ENCODE results near the gene SPATA6L. TPM values are rescaled to one million over a fixed set of nuclear protein-coding genes. Genes with fewer than 3 reads are reported as not detected.

The SPATA6L gene
- total RNA-seq, 3 donors from 2014 or later (not counting 1 experiment from before 2014, with no cell fraction given): 2.0 to 4.7 (median 4.3) TPM

DNA sequence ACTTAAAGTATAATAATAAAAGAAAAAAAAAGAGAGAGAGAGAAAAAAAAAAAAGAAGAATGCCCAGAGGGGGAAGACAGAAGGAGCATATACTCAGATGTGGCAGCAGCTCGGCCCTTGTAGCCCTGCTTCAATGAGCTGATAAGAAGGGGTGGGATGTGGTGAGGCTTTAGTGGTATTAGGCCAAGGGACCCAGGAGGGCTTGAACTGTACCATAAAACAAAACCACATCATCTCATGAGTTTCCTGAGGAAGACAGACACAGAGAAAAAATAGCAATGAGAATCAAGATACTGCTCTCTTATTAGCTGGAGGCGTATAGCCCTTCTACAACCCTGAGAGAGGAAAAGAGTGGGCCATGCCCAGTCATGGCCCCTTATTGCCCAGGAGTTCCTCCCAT is 103.2 kb downstream of the SPATA6L start:
- Histone ChIP-seq H3K4me3 (ENCODE audit: low read length) (no peak overlapping the region), H3K36me3 (ENCODE audit: control insufficient read depth, insufficient read depth, low read length) (no peaks in the 10 kb centered on the region), H3K27me3 (ENCODE audit: control insufficient read depth, insufficient read depth, low read length) (no peaks in the 10 kb centered on the region), H3K27ac (ENCODE audit: low read length) (no peak overlapping the region), H3K4me1 (ENCODE audit: control insufficient read depth, insufficient read depth, low read length) (peaks cover 6% of the 10 kb centered on the region), H3K9me3 (ENCODE audit: control insufficient read depth, insufficient read depth, low read length) (no peaks in the 10 kb centered on the region)
- peak in 1 of 2 donors; percentile 19 for DNase-seq
- ATAC-seq: peak in 2 of 3 donors; percentile 24 to 55
- Mint-ChIP-seq H3K4me3 (no peak overlapping the region), H3K9me3 (no peaks in the 10 kb centered on the region), H3K4me1 (peaks cover 8 to 11% of the 10 kb centered on the region in 2 donors), H3K27ac (no peak overlapping the region), H3K27me3 (ENCODE audit: low read depth in 2 of 2) (peaks cover 4 to 12% of the 10 kb centered on the region in 2 donors), H3K36me3 (no peaks in the 10 kb centered on the region)
- intact Hi-C loops (cut with micrococcal nuclease): no loop called here
- WGBS (ENCODE audit: insufficient coverage): 12% methylated on average over 2 of the region's 2 CpGs
- TF ChIP-seq, protein P1, sequence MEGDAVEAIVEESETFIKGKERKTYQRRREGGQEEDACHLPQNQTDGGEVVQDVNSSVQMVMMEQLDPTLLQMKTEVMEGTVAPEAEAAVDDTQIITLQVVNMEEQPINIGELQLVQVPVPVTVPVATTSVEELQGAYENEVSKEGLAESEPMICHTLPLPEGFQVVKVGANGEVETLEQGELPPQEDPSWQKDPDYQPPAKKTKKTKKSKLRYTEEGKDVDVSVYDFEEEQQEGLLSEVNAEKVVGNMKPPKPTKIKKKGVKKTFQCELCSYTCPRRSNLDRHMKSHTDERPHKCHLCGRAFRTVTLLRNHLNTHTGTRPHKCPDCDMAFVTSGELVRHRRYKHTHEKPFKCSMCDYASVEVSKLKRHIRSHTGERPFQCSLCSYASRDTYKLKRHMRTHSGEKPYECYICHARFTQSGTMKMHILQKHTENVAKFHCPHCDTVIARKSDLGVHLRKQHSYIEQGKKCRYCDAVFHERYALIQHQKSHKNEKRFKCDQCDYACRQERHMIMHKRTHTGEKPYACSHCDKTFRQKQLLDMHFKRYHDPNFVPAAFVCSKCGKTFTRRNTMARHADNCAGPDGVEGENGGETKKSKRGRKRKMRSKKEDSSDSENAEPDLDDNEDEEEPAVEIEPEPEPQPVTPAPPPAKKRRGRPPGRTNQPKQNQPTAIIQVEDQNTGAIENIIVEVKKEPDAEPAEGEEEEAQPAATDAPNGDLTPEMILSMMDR (IDR thresholded peaks at IDR 0.05): no peak

DNA sequence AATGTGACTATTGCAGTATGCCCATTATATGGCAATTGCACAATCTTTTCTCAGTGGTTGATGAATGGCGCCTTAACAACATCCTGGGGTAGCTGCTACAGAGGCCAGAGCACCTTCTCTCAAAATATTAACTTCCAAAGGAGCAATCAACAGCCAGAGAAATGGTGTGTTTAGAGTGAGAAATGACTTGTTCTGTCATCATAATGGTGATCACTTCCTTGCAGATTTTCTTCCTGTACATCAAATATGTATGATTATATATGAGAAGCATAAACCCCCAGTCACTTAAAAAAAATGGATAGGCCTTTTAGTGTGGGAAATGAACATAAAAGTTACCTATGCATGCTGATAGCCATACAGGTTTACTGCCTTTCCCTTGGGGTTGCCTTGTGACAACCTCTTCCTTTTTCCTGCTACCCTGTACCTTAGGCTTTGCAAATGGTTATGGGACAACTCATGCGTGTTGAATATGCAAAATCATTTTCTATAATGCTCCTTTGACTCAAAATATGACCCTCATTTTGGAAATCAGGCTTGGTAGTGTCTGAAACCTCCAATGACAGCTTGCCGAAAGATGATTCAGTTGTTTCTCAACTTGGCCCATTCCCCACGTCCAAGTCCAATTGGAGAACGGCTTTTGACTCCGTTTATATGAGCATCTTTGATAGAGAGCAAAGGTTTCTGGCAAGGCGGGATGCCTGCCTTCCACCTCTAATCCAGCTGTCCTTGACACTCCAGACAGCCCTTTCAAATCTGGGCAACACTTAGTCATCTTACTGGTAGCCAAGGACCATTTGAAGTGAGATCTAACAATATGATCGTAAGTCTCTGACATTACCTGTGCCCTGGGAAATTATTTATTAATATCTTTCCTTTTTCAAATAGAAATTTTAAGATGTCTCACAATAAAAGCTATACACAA is 106.8 kb downstream of the SPATA6L start:
- Mint-ChIP-seq H3K4me3 (no peak overlapping the region), H3K27me3 (ENCODE audit: low read depth in 2 of 2) (peaks cover 5 to 15% of the 10 kb centered on the region in 2 donors), H3K36me3 (no peaks in the 10 kb centered on the region), H3K4me1 (peaks cover 8 to 11% of the 10 kb centered on the region in 2 donors), H3K9me3 (no peaks in the 10 kb centered on the region), H3K27ac (no peak overlapping the region)
- ATAC-seq (no peak), DNase-seq (no peak)
- H3K27ac ChIP-seq (ENCODE audit: low read length): no peak overlapping the region
- TF ChIP-seq, protein P1 (IDR thresholded peaks at IDR 0.05): no peak
- H3K36me3 ChIP-seq (ENCODE audit: control insufficient read depth, insufficient read depth, low read length): no peaks in the 10 kb centered on the region
- 86% methylated on average over 8 of the region's 8 CpGs for WGBS (ENCODE audit: insufficient coverage)
- intact Hi-C loops (cut with micrococcal nuclease): no loop called here
- no peaks in the 10 kb centered on the region for H3K9me3 ChIP-seq (ENCODE audit: control insufficient read depth, insufficient read depth, low read length)
- peaks cover 2% of the 10 kb centered on the region for H3K27me3 ChIP-seq (ENCODE audit: control insufficient read depth, insufficient read depth, low read length)
- H3K4me3 ChIP-seq (ENCODE audit: low read length): no peak overlapping the region
- peaks cover 6% of the 10 kb centered on the region for H3K4me1 ChIP-seq (ENCODE audit: control insufficient read depth, insufficient read depth, low read length)

DNA sequence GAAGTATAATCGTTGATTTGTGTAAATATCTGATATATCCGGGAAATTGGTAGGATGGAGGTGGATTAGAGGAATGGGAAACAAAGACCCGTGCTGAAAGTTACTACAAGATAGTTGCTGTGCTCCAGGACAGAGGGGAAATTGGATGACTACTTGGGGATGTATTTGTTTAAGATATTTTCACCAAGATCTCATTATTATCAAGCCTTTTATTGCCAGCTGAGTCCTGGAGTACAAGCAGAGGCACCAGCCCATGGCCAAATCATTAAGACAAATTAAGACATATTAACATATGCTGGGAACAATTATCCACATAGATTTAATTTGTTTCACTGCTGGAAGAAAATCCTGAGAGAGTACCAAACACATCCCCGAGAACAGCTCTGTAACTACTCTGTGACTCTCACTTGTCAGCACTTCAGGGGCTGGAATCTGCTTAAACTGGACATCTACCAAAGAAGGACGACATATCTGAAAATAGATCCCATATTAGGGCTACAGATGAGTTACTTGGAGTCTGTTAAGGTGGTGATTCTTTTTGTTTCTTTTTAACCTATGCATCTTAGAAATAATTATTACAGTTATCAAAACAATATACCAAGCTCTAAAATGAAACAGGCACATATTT is 107.8 kb downstream of the SPATA6L start:
- Histone ChIP-seq H3K36me3 (ENCODE audit: control insufficient read depth, insufficient read depth, low read length) (no peaks in the 10 kb centered on the region), H3K27me3 (ENCODE audit: control insufficient read depth, insufficient read depth, low read length) (peaks cover 2% of the 10 kb centered on the region), H3K4me1 (ENCODE audit: control insufficient read depth, insufficient read depth, low read length) (peaks cover 5% of the 10 kb centered on the region), H3K9me3 (ENCODE audit: control insufficient read depth, insufficient read depth, low read length) (no peaks in the 10 kb centered on the region), H3K27ac (ENCODE audit: low read length) (no peak overlapping the region), H3K4me3 (ENCODE audit: low read length) (no peak overlapping the region)
- 84% methylated on average over 4 of the region's 5 CpGs for WGBS (ENCODE audit: insufficient coverage)
- ATAC-seq (no peak), DNase-seq (no peak)
- H3K4me3 Mint-ChIP-seq: no peak overlapping the region
- no peaks in the 10 kb centered on the region for H3K9me3 Mint-ChIP-seq
- H3K27ac Mint-ChIP-seq: no peak overlapping the region
- TF ChIP-seq, protein P1 (IDR thresholded peaks at IDR 0.05): no peak
- H3K4me1 Mint-ChIP-seq: peaks cover 4 to 6% of the 10 kb centered on the region in 2 donors
- H3K27me3 Mint-ChIP-seq (ENCODE audit: low read depth in 2 of 2): peaks cover 8 to 15% of the 10 kb centered on the region in 2 donors
- intact Hi-C loops (cut with micrococcal nuclease): no loop called here
- no peaks in the 10 kb centered on the region for H3K36me3 Mint-ChIP-seq
